K562 (cell line): ENCODE measurements around the gene NHLH1. TPM values are rescaled to one million over a fixed set of nuclear protein-coding genes. Genes with fewer than 3 reads are reported as not detected.
A peak's percentile ranks its signal among the peaks of the same experiment; 100 is the strongest.

ENCODE experiments used
- CBFA2T3 ChIP-seq: fragments of 450-650 bp; IDR thresholded peaks from 2 replicates; pipeline ENCODE4 v1.6.1; 2017
- CBFB ChIP-seq: sonication (generic); formaldehyde crosslinking; IDR thresholded peaks from 2 replicates; pipeline ENCODE4 v1.4.0; 2020; ENCODE audit warnings: mild to moderate bottlenecking, missing genetic modification reagents
- EP400 ChIP-seq: fragments of 450-650 bp; IDR thresholded peaks from 2 replicates; pipeline ENCODE4 v1.6.1; 2017; ENCODE audit warnings: antibody characterized with exemption, mild to moderate bottlenecking, moderate library complexity
- FOXK1 ChIP-seq: sonication (generic); formaldehyde crosslinking; IDR thresholded peaks from 2 replicates; pipeline ENCODE4 v1.8.0; 2022; ENCODE audit warnings: missing genetic modification reagents, mild to moderate bottlenecking, borderline replicate concordance
- HDAC2 ChIP-seq: fragments of 450-650 bp; IDR thresholded peaks from 2 replicates; pipeline ENCODE4 v1.6.1; 2016; ENCODE audit warnings: mild to moderate bottlenecking
- KLF6 ChIP-seq: fragments of 250-450 bp; sonication (Bioruptor Pico); IDR thresholded peaks from 2 replicates; pipeline ENCODE4 v1.4.0; 2020; ENCODE audit warnings: mild to moderate bottlenecking, moderate library complexity, borderline replicate concordance
- MAFK ChIP-seq: IDR thresholded peaks from 2 replicates; pipeline ENCODE4 v1.6.1; 2011; ENCODE audit warnings: low read length, improper control_type of control experiment
- NFE2 ChIP-seq: IDR thresholded peaks from 2 replicates; pipeline ENCODE4 v1.6.1; 2014; ENCODE audit warnings: antibody characterized with exemption, low read depth
- NRF1 ChIP-seq, 2 experiments: fragments of 450-650 bp; IDR thresholded peaks in 1 of 2; conservative IDR thresholded peaks in 1 of 2; 2 replicates each; pipeline ENCODE4 v1.6.1; 2014; ENCODE audit warnings: mild to moderate bottlenecking in 2 of 2
- NUFIP1 ChIP-seq: fragments of 450-650 bp; IDR thresholded peaks from 2 replicates; pipeline ENCODE4 v1.6.1; 2018; ENCODE audit not compliant: partially characterized antibody
- PTBP1 ChIP-seq: fragments of 200-400 bp; formaldehyde crosslinking; IDR thresholded peaks from 2 replicates; pipeline ENCODE4 v1.6.1; 2017; ENCODE audit warnings: low read depth, low read length
- SRF ChIP-seq, 2 experiments: fragments of 250-450, 450-650 bp in 1 of 2; sonication (Bioruptor Pico) in 1 of 2; sonication (generic) in 1 of 2; formaldehyde crosslinking; IDR thresholded peaks; 2 replicates each; pipeline versions ENCODE4 v1.5.0 to v1.5.1; 2020 to 2022; ENCODE audit warnings: mild to moderate bottlenecking in 1 of 2, missing genetic modification reagents in 1 of 2
- SRSF1 ChIP-seq: fragments of 200-400 bp; formaldehyde crosslinking; IDR thresholded peaks from 2 replicates; pipeline ENCODE4 v1.6.1; 2017; ENCODE audit warnings: mild to moderate bottlenecking, low read depth, low read length, moderate library complexity
- ZEB2 ChIP-seq: fragments of 450-650 bp; IDR thresholded peaks from 2 replicates; pipeline ENCODE4 v1.6.1; 2016
- polyA plus RNA-seq, 8 experiments: library from polyadenylated mRNA; depleted of rRNA in 4 of 8; stranded (reverse) in 5 of 8; unstranded in 3 of 8; fragments of >200 nt; fragmentation: Nextera tagmentation in 2 of 8; fragmentation: Illumina TruSeq in 1 of 8; extraction: Ambion mirVana in 2 of 8; extraction: Trizol in 1 of 8; gene quantifications; 2 replicates each; pipeline versions ENCODE4 v1.2.1 to v1.2.3, GENCODE V29; 2011 to 2014; ENCODE audit warnings: inconsistent platforms in 1 of 8, missing spikeins in 1 of 8
- total RNA-seq, 7 experiments: library from RNA; depleted of rRNA in 6 of 7; stranded (reverse); fragments of >200 nt in 6 of 7; fragmentation: Illumina TruSeq in 2 of 7; extraction: Trizol in 2 of 7; gene quantifications; 2 replicates each; pipeline versions ENCODE4 v1.2.1 to v1.2.3, GENCODE V29; 2011 to 2021; ENCODE audit warnings: low replicate concordance in 1 of 7
- TF ChIP-seq, protein P1 (sequence below): fragments of 200-800 bp; sonication (Bioruptor generic); IDR thresholded peaks from 2 replicates; pipeline ENCODE4 v1.6.1; 2016; ENCODE audit warnings: missing genetic modification characterization, missing compliant biosample characterization
- TF ChIP-seq, protein P2 (sequence below): fragments of 450-650 bp; formaldehyde crosslinking; IDR thresholded peaks from 2 replicates; pipeline ENCODE4 v1.4.0; 2022; ENCODE audit warnings: missing genetic modification characterization
- TF ChIP-seq, protein P3 (sequence below): IDR thresholded peaks from 2 replicates; pipeline ENCODE4 v1.6.1; 2016; ENCODE audit warnings: missing genetic modification characterization, missing compliant biosample characterization
- TF ChIP-seq, protein P4 (sequence below), 2 experiments: fragments of 450-650 bp; conservative IDR thresholded peaks; 2 replicates each; pipeline ENCODE4 v1.6.1; 2017; ENCODE audit warnings: mild to moderate bottlenecking in 2 of 2, moderate library complexity in 2 of 2

Gene NHLH1
- total and polyA plus RNA-seq, 9 of the 15 experiments (the other 6 are each of a cell fraction or from before 2014, with no cell fraction given): 0.09 to 1.3 (median 0.35) TPM; not detected in 1

DNA sequence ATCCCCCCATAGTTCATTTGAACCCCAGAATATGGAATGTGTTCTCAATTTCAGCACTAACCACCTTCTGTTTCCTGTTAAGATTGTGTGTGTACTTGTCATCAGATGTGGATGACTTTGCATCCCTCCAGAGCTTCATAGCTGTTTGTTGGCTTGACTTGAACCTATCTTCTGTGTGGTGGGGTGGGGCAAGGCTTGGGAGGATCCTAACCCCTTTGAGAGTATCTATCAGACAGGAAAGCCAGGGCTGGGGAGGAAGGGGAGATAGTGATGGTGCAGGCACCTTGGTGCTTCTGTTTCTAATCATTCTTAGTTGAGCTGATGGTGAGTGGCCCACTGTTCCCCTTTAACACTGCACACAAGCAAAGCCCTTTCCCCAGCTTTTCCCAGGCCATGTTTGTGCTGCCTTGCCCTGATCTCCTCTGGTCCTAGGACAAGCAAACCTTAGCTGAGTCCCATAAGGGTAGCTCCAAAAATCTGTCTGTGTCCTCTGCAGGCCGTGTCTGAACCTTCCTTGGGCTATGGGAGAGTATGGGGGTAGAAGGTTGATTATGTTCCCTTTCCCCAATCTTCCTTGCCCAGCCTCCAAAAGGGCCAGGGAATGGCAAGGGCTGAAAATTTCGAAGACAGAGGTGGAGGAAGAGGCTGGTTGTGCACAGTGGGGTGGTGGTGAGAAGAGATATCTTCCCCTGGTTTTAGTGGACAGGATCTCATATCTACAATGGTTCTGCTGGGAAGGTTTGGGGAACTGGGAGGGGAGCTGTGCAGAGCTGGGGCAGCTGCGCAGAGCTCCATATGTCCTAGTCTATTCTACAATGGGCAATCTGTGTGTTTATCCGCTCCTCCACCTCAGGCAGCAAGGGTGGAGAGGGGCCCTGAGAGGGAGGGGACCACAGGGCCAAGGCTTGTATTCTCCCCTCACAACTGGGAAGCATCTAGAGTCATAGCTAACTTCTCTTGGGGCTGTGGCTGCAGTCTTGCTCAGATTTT lies 1.4 kb downstream of the NHLH1 start (continued):
- TF ChIP-seq, protein P1, sequence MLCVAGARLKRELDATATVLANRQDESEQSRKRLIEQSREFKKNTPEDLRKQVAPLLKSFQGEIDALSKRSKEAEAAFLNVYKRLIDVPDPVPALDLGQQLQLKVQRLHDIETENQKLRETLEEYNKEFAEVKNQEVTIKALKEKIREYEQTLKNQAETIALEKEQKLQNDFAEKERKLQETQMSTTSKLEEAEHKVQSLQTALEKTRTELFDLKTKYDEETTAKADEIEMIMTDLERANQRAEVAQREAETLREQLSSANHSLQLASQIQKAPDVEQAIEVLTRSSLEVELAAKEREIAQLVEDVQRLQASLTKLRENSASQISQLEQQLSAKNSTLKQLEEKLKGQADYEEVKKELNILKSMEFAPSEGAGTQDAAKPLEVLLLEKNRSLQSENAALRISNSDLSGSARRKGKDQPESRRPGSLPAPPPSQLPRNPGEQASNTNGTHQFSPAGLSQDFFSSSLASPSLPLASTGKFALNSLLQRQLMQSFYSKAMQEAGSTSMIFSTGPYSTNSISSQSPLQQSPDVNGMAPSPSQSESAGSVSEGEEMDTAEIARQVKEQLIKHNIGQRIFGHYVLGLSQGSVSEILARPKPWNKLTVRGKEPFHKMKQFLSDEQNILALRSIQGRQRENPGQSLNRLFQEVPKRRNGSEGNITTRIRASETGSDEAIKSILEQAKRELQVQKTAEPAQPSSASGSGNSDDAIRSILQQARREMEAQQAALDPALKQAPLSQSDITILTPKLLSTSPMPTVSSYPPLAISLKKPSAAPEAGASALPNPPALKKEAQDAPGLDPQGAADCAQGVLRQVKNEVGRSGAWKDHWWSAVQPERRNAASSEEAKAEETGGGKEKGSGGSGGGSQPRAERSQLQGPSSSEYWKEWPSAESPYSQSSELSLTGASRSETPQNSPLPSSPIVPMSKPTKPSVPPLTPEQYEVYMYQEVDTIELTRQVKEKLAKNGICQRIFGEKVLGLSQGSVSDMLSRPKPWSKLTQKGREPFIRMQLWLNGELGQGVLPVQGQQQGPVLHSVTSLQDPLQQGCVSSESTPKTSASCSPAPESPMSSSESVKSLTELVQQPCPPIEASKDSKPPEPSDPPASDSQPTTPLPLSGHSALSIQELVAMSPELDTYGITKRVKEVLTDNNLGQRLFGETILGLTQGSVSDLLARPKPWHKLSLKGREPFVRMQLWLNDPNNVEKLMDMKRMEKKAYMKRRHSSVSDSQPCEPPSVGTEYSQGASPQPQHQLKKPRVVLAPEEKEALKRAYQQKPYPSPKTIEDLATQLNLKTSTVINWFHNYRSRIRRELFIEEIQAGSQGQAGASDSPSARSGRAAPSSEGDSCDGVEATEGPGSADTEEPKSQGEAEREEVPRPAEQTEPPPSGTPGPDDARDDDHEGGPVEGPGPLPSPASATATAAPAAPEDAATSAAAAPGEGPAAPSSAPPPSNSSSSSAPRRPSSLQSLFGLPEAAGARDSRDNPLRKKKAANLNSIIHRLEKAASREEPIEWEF: no peak
- TF ChIP-seq, protein P2, sequence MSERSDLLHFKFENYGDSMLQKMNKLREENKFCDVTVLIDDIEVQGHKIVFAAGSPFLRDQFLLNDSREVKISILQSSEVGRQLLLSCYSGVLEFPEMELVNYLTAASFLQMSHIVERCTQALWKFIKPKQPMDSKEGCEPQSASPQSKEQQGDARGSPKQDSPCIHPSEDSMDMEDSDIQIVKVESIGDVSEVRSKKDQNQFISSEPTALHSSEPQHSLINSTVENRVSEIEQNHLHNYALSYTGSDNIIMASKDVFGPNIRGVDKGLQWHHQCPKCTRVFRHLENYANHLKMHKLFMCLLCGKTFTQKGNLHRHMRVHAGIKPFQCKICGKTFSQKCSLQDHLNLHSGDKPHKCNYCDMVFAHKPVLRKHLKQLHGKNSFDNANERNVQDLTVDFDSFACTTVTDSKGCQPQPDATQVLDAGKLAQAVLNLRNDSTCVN (CRISPR knock-in tag): no peak
- TF ChIP-seq SRSF1 (no peak), SRF (CRISPR knock-in tag; IDR thresholded peaks at IDR 0.05) (no peak), NRF1 (conservative IDR thresholded peaks at IDR 0.05 in 1 of 2, IDR thresholded peaks at IDR 0.05 in 1 of 2) (peak; percentile 60 to 70), FOXK1 (CRISPR knock-in tag) (peak; percentile 69; the same call in 1 of the 2 replicates), CBFA2T3 (peak; percentile 27; the same call in 1 of the 2 replicates), ZEB2 (peak; percentile 42; the same call in 1 of the 2 replicates), EP400 (0 out of 2 replicates have a peak, but pooled peaks have one; percentile 17), PTBP1 (no peak), CBFB (CRISPR knock-in tag) (no peak), KLF6 (CRISPR knock-in tag) (no peak), HDAC2 (peak; percentile 27; the same call in 1 of the 2 replicates), NFE2 (peak; percentile 87), MAFK (peak; percentile 40; the same call in 1 of the 2 replicates), NUFIP1 (no peak)
- TF ChIP-seq, protein P3, sequence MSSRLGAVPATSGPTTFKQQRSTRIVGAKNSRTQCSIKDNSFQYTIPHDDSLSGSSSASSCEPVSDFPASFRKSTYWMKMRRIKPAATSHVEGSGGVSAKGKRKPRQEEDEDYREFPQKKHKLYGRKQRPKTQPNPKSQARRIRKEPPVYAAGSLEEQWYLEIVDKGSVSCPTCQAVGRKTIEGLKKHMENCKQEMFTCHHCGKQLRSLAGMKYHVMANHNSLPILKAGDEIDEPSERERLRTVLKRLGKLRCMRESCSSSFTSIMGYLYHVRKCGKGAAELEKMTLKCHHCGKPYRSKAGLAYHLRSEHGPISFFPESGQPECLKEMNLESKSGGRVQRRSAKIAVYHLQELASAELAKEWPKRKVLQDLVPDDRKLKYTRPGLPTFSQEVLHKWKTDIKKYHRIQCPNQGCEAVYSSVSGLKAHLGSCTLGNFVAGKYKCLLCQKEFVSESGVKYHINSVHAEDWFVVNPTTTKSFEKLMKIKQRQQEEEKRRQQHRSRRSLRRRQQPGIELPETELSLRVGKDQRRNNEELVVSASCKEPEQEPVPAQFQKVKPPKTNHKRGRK: no peak
- TF ChIP-seq, protein P4, sequence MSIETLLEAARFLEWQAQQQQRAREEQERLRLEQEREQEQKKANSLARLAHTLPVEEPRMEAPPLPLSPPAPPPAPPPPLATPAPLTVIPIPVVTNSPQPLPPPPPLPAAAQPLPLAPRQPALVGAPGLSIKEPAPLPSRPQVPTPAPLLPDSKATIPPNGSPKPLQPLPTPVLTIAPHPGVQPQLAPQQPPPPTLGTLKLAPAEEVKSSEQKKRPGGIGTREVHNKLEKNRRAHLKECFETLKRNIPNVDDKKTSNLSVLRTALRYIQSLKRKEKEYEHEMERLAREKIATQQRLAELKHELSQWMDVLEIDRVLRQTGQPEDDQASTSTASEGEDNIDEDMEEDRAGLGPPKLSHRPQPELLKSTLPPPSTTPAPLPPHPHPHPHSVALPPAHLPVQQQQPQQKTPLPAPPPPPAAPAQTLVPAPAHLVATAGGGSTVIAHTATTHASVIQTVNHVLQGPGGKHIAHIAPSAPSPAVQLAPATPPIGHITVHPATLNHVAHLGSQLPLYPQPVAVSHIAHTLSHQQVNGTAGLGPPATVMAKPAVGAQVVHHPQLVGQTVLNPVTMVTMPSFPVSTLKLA (conservative IDR thresholded peaks at IDR 0.05): peak in 1 of 2 experiments; percentile 46; a peak in 1 of 4 replicates
